Type B pancreatic cell (in vitro differentiated cells): ENCODE measurements around the gene CCNQ. TPM values are rescaled to one million over a fixed set of nuclear protein-coding genes. Genes with fewer than 3 reads are reported as not detected.
A peak's percentile ranks its signal among the peaks of the same experiment; 100 is the strongest.

ENCODE experiments used
- DNase-seq: peaks from one replicate; pipeline ENCODE4 v3.0.0; 2021; ENCODE audit warnings: mixed read lengths; ENCODE audit not compliant: unreplicated experiment; ENCODE audit errors: extremely low spot score
- H3K27ac Mint-ChIP-seq: 2 replicates; pipeline ENCODE4 v1.8.0; 2021; ENCODE audit warnings: mild to moderate bottlenecking, mixed read lengths
- H3K27me3 Mint-ChIP-seq: 2 replicates; pipeline ENCODE4 v1.8.0; 2021; ENCODE audit warnings: mixed read lengths
- H3K36me3 Mint-ChIP-seq: 2 replicates; pipeline ENCODE4 v1.8.0; 2021; ENCODE audit warnings: mixed read lengths
- H3K4me1 Mint-ChIP-seq: one replicate; pipeline ENCODE4 v1.8.0; 2021; ENCODE audit warnings: mixed read lengths; ENCODE audit not compliant: unreplicated experiment
- H3K4me3 Mint-ChIP-seq: 2 replicates; pipeline ENCODE4 v1.8.0; 2021; ENCODE audit warnings: mild to moderate bottlenecking, mixed read lengths
- H3K9me3 Mint-ChIP-seq: 2 replicates; pipeline ENCODE4 v1.8.0; 2021; ENCODE audit warnings: mixed read lengths
- total RNA-seq: library from RNA; stranded (reverse); gene quantifications from 2 replicates; pipeline ENCODE4 v1.2.1, GENCODE V29; 2021; ENCODE audit warnings: low replicate concordance
- TF ChIP-seq, protein P1 (sequence below): fragments of 200-600 bp; sonication (generic); conservative IDR thresholded peaks from 2 replicates; pipeline ENCODE4 v1.5.0; 2021; ENCODE audit warnings: antibody characterized with exemption, mild to moderate bottlenecking

Gene CCNQ
- total RNA-seq, 1 donor from 2014 or later: 19.0 TPM

DNA sequence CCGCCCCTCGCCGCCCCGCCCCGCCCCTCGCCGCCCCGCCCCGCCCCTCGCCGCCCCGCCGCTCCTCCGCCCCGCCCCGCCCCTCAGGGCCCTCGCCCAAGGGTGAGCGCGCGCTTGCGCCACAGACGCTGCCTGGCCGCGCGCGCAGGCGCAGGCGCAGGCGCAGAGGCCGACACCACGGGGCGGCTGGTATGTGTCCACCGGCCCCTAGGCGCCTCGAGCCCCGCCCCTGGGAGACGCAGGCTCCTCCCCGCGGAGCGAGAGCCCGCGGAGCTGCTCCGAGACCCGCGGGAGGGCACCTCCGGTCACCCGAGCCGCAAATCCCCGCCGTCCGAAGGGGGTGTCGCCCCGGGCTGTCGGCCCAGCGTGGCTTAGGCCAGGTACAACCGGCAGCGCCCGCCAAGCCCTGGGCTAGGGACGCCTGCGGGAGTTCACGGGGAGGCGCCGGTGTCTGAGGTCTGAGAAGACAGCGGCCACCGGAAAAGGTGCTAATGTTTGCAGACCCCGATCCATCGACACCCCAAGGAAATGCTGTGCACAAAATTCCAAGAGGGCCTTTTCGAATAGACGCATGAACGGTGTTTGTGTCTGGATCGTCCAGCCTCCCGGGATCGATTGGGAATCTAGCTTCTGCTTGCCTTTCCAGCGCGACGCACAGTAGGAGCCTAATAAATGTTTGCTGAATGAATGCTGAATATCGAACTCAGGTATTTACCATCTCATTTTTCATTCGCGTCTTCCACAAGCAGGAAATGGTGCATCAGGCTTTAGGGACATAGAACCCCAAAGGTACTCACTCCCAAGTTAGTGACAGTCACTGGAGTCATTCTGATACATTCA lies 473 bp upstream of the CCNQ start:
- peak overlapping the region; percentile 86 for H3K4me3 Mint-ChIP-seq
- H3K4me1 Mint-ChIP-seq: peaks cover 5% of the 10 kb centered on the region
- peak; percentile 92 for DNase-seq
- no peaks in the 10 kb centered on the region for H3K27me3 Mint-ChIP-seq
- H3K36me3 Mint-ChIP-seq: peaks cover 5% of the 10 kb centered on the region
- no peaks in the 10 kb centered on the region for H3K9me3 Mint-ChIP-seq
- TF ChIP-seq, protein P1, sequence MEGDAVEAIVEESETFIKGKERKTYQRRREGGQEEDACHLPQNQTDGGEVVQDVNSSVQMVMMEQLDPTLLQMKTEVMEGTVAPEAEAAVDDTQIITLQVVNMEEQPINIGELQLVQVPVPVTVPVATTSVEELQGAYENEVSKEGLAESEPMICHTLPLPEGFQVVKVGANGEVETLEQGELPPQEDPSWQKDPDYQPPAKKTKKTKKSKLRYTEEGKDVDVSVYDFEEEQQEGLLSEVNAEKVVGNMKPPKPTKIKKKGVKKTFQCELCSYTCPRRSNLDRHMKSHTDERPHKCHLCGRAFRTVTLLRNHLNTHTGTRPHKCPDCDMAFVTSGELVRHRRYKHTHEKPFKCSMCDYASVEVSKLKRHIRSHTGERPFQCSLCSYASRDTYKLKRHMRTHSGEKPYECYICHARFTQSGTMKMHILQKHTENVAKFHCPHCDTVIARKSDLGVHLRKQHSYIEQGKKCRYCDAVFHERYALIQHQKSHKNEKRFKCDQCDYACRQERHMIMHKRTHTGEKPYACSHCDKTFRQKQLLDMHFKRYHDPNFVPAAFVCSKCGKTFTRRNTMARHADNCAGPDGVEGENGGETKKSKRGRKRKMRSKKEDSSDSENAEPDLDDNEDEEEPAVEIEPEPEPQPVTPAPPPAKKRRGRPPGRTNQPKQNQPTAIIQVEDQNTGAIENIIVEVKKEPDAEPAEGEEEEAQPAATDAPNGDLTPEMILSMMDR: no peak
- no peak overlapping the region for H3K27ac Mint-ChIP-seq

DNA sequence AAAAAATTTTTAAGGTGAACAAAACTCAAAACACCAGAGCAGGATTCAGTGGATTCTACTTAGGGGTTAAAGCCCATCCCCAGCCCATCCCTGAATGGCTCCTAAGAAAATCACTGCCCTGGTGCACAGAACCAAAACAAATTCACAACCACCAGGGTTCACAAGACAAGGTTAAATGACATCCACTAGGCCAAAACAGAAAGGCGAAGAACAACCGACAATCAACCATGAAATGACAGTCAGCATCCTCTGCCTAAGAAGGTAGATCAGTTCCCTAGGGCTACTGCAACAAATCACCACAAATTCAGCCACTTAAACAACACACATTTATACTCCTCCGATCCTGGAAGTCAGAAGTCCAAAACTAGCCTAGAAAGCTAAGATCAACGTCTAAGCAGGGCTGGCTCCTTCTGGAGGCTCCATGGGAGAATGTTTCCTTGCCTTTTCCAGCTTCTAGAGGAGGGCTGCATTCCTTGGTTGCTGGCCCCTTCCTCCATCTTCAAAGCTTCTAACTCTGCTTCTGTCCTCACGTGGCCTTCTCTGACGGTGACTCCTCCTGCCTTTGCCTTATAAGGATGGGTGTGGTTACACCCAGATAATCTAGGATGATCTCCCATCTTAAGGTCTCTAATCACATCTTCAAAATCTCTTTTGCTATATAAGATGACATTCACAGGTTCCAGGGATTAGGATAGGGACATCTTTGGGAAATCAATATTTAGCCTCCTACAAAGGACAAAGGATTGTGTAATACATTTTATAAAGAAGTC lies 1.8 kb downstream of the CCNQ start:
- Mint-ChIP-seq H3K4me3 (peak overlapping the region; percentile 90), H3K27me3 (no peaks in the 10 kb centered on the region), H3K36me3 (peaks cover 5% of the 10 kb centered on the region), H3K27ac (no peak overlapping the region), H3K4me1 (peaks cover 5% of the 10 kb centered on the region), H3K9me3 (no peaks in the 10 kb centered on the region)
- DNase-seq: no peak
- TF ChIP-seq, protein P1: no peak

DNA sequence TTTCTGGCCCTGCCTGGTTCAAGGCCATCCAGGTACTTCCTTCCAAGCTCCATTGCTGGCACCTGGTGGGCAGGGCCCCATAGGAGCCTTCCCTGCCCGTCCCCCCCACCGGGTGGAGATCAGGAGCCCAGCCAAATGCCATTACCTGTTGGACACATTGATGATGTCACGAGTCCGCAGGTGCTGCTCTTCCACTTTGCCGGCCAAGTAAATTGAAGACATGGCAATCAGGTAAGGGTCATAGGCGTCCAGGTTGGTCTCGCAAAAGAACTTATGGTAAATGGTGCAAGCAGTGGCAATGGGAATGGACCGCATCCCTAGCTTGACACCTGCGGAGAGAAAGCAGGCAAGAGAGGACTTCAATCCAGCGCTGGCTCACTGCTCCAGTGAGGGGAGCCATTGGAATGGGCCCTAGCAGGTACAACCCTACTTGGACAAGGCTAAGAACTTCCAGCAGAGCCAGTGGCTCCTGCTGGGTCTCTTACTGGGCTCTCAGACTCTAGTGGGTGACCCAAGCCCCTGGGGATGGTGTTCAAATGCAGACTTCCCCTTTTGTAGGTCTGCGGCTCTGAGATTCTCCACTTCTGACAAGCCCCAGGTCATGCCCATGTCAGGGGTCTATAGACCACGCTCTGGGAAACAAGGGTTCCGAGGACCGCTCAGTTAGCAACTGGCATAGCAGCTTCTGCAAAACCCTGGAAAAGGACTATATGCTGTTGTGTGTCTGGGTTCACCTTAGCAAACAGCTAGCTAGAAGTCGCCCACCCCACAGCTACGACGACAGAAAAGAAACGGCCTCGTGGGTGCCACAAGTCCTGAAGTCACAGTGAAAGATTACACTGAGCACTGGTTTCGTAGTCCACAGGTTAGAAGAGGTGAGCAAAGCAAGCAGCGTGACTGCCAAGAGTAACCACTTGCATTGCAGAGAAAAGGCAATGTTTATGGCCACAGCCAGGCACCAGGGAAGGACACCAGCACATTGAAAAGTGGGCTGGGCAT lies 2.8 kb downstream of the CCNQ start:
- H3K27ac Mint-ChIP-seq: no peak overlapping the region
- peaks cover 5% of the 10 kb centered on the region for H3K4me1 Mint-ChIP-seq

DNA sequence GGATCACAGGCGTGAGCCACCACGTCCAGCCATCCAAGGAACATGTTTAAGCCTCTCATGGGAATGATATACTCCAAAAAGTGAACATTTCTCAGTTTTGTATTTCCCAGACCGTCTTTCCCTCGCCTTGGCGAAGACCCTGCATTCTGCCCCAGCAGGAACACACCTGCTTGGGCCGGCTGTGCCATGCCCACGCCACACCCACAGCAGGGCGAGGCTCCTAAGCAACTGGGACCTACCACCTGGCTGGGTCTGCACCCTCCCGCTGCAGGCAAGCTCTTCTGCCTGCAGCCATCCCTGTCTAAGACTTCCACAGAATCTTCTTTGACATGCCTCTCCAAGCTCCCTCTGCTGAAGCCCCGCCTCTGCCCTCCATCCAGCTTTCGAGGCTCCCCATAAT lies 3.6 kb downstream of the CCNQ start:
- no peak for DNase-seq
- no peak overlapping the region for H3K4me3 Mint-ChIP-seq
- peaks cover 4% of the 10 kb centered on the region for H3K4me1 Mint-ChIP-seq
- H3K36me3 Mint-ChIP-seq: peaks cover 5% of the 10 kb centered on the region
- TF ChIP-seq, protein P1: no peak
- no peak overlapping the region for H3K27ac Mint-ChIP-seq
- no peaks in the 10 kb centered on the region for H3K27me3 Mint-ChIP-seq
- no peaks in the 10 kb centered on the region for H3K9me3 Mint-ChIP-seq

More for the DNA sequence above, 2.8 kb downstream of the CCNQ start:
- TF ChIP-seq, protein P1: no peak
- no peaks in the 10 kb centered on the region for H3K9me3 Mint-ChIP-seq
- peak overlapping the region; percentile 55 for H3K4me3 Mint-ChIP-seq
- DNase-seq: no peak
- H3K36me3 Mint-ChIP-seq: peaks cover 5% of the 10 kb centered on the region
- H3K27me3 Mint-ChIP-seq: no peaks in the 10 kb centered on the region
